Mucosa of rectum (tissue), 2 donors: ENCODE results near the gene LGALS4.
A peak's percentile ranks its signal among the peaks of the same experiment; 100 is the strongest.
"Not testable (repeated sequence)": the region's sequence is repeated elsewhere in the genome, so short reads cannot be mapped to it uniquely, and the experiment has no call there.

ENCODE experiments used
- H3K27ac ChIP-seq, 2 donors: one replicate each; pipeline ENCODE4 v1.7.0; 2013; ENCODE audit warnings: inconsistent platforms in 2 of 2, low read depth in 2 of 2, low read length in 2 of 2
- H3K27me3 ChIP-seq, 2 donors: one replicate each; pipeline ENCODE4 v1.7.0; 2013; ENCODE audit warnings: low read length in 2 of 2; ENCODE audit not compliant: control insufficient read depth in 2 of 2, insufficient read depth in 2 of 2
- H3K36me3 ChIP-seq, 2 donors: one replicate each; pipeline ENCODE4 v1.7.0; 2013; ENCODE audit warnings: low read length in 2 of 2; ENCODE audit not compliant: control insufficient read depth in 2 of 2, insufficient read depth in 2 of 2
- H3K4me1 ChIP-seq, 2 donors: one replicate each; pipeline ENCODE4 v1.7.0; 2013; ENCODE audit warnings: low read length in 2 of 2, mild to moderate bottlenecking in 1 of 2; ENCODE audit not compliant: control insufficient read depth in 2 of 2, insufficient read depth in 2 of 2
- H3K4me3 ChIP-seq, 2 donors: one replicate each; pipeline ENCODE4 v1.7.0; 2013; ENCODE audit warnings: low read length in 2 of 2
- H3K9ac ChIP-seq, 2 donors: one replicate each; pipeline ENCODE4 v1.7.0; 2013; ENCODE audit warnings: low read length in 2 of 2, low read depth in 1 of 2, mild to moderate bottlenecking in 1 of 2
- H3K9me3 ChIP-seq, 2 donors: one replicate each; pipeline ENCODE4 v1.7.0; 2013; ENCODE audit warnings: low read length in 2 of 2; ENCODE audit not compliant: control insufficient read depth in 2 of 2
- donor health status: healthy.
- donor health status: Normal muscosa, but diverticular disease.

Gene LGALS4, protein sequence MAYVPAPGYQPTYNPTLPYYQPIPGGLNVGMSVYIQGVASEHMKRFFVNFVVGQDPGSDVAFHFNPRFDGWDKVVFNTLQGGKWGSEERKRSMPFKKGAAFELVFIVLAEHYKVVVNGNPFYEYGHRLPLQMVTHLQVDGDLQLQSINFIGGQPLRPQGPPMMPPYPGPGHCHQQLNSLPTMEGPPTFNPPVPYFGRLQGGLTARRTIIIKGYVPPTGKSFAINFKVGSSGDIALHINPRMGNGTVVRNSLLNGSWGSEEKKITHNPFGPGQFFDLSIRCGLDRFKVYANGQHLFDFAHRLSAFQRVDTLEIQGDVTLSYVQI

DNA sequence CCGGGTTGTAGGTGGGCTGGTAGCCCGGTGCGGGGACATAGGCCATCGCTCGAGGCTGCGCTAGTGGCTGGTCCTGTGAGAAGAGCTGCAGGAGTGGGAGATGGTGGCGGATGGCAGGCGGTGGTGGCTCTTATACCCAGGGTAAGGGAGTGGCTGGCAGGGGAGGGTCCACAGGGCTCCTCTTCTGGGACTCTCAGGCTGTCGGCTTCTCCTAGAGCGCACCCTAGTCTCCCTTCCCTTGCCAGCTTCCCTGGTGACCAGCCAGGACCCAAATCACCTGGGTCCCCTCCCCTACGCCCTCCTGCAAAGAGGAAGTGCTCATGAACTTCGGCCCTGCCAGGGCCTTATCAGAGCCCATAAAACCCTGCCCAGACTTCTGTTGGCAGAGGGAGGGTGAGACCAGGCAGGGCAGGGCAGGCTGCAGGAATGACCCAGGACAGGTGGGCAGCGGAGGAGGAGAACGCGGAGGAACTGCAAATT lies at the start of gene LGALS4:
Gene LGALS4, minus strand, starts transcription at position 105 of the 480 bp plus-strand sequence. Its CDS starts 59 bp downstream, at position 46.
- peak within 1 kb of the TSS; percentile 97 to 99 for H3K27ac ChIP-seq
- H3K9me3 ChIP-seq, result no peaks in the 10 kb centered on the region
- peaks cover 27 to 37% of the 10 kb centered on the region in 2 donors for H3K36me3 ChIP-seq
- peaks cover 30 to 49% of the 10 kb centered on the region in 2 donors for H3K4me1 ChIP-seq
- peak within 1 kb of the TSS; percentile 93 to 99 for H3K4me3 ChIP-seq
- peak within 1 kb of the TSS; percentile 94 to 100 for H3K9ac ChIP-seq
- no peaks in the 10 kb centered on the region for H3K27me3 ChIP-seq

DNA sequence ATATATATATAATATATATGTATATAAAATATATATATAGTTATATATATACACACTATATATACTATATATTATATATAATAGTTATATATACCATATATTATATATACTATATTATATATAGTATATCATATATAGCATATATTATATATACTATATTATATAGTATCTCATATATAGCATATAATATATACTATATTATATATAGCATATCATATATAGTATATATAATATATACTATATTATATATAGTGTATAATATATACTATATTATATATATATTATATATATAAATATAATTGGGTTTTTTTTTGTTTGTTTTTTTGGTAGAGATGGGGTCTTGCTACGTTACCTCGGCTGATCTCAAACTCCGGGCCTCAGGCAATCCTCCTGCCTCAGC lies 48.6 kb upstream of the LGALS4 start:
- H3K27ac ChIP-seq, result no peak overlapping the region

DNA sequence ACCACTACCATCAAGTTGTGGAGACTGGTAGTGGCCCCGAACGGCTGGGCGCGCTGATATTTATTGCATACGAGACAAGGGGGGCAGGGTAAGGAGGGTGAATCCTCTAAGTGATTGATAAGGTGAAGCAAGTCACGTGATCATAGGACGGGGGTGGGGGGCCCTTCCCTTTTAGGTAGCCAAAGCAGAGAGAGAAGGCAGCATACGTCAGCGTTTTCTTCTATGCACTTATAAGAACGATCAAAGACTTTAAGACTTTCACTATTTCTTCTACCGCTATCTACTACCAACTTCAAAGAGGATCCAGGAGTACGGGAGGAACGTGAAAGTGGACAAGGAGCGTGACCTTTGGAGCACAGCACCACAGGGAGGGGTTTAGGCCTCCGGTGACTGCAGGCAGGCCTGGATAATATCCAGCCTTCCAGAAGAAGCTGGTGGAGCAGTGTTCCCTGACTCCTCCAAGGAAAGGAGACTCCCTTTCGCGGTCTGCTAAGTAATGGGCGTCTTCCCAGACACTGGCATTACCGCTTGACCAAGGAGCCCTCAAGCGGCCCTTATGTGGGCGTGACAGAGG lies 47.0 kb upstream of the LGALS4 start:
- H3K4me3 ChIP-seq, H3K9ac ChIP-seq, H3K27me3 ChIP-seq, H3K36me3 ChIP-seq, H3K9me3 ChIP-seq, H3K27ac ChIP-seq: not testable (repeated sequence)
- peaks cover 18% of the 10 kb centered on the region in 2 donors for H3K4me1 ChIP-seq

More for the DNA sequence above, 48.6 kb upstream of the LGALS4 start:
- Histone ChIP-seq H3K9me3 (no peaks in the 10 kb centered on the region), H3K36me3 (no peaks in the 10 kb centered on the region), H3K4me3 (no peak overlapping the region), H3K9ac (no peak overlapping the region), H3K27me3 (no peaks in the 10 kb centered on the region), H3K4me1 (peaks cover 23 to 25% of the 10 kb centered on the region in 2 donors)

DNA sequence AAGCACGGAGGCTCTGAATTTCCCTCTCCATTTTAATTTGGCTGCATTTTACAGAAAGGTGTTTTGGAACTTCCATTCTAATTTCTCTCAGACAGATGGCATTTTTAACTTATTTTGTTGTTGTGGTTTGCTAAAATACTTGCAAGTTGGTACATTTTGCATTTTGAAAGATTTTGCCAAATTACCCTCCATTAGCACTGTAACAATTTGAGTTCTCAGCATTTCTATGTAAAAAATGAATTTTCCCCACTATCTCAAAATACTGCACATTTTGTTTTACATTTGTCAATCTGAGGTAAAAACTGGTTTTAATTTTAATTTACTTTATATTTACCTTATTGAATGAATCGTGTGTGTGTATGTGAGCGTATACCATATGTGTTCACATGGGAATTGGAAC lies 44.1 kb upstream of the LGALS4 start:
- H3K9ac ChIP-seq, result no peak overlapping the region
- no peaks in the 10 kb centered on the region for H3K36me3 ChIP-seq
- H3K27me3 ChIP-seq, result no peaks in the 10 kb centered on the region
- H3K4me3 ChIP-seq, result no peak overlapping the region
- no peak overlapping the region for H3K27ac ChIP-seq
- peaks cover 5 to 11% of the 10 kb centered on the region in 2 donors for H3K4me1 ChIP-seq
- H3K9me3 ChIP-seq, result no peaks in the 10 kb centered on the region

DNA sequence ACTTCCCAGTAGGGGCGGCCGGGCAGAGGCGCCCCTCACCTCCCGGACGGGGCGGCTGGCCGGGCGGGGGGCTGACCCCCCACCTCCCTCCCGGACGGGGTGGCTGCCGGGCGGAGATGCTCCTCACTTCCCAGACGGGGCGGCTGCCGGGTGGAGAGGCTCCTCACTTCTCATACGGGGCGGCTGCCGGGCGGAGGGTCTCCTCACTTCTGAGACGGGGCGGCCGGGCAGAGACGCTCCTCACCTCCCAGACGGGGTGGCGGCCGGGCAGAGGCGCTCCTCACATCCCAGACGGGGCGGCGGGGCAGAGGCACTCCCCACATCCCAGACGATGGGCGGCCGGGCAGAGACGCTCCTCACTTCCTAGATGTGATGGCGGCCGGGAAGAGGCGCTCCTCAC lies 43.0 kb upstream of the LGALS4 start:
- H3K36me3 ChIP-seq, H3K9me3 ChIP-seq, H3K27me3 ChIP-seq, H3K27ac ChIP-seq, H3K9ac ChIP-seq, H3K4me3 ChIP-seq: not testable (repeated sequence)
- H3K4me1 ChIP-seq, result peaks cover 14 to 16% of the 10 kb centered on the region in 2 donors

DNA sequence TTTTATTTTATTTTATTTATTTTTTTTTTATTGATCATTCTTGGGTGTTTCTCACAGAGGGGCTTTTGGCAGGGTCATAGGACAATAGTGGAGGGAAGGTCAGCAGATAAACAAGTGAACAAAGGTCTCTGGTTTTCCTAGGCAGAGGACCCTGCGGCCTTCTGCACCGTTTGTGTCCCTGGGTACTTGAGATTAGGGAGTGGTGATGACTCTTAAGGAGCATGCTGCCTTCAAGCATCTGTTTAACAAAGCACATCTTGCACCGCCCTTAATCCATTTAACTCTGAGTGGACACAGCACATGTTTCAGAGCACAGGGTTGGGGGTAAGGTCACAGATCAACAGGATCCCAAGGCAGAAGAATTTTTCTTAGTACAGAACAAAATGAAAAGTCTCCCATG lies 42.2 kb upstream of the LGALS4 start:
- not testable (repeated sequence) for H3K4me3 ChIP-seq, H3K36me3 ChIP-seq, H3K9me3 ChIP-seq, H3K27ac ChIP-seq, H3K9ac ChIP-seq, H3K27me3 ChIP-seq
- H3K4me1 ChIP-seq, result peaks cover 15 to 17% of the 10 kb centered on the region in 2 donors

DNA sequence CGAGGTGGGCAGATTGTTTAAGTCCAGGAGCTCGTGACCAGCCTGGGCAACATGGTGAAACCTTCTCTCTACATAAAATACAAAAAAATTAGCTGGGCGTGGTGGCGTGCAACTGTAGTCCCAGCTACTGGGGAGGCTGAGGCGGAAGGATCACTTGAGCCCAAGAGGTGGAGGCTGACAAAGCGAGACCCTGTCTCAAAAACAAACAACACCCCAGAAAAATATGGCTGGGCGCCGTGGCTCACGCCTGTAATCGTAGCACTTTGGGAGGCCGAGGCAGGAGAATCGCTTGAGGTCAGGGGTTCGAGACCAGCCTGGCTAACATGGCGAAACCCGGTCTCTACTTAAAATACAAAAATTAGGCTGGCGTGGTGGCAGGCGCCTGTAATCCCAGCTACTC lies 40.5 kb upstream of the LGALS4 start:
- H3K9ac ChIP-seq, result no peak overlapping the region
- H3K4me3 ChIP-seq, result no peak overlapping the region
- H3K36me3 ChIP-seq, result peaks cover 0 to 3% of the 10 kb centered on the region in 2 donors
- H3K9me3 ChIP-seq, result no peaks in the 10 kb centered on the region
- peak overlapping the region in 1 of 2 donors; percentile 100 for H3K27ac ChIP-seq
- peaks cover 24 to 26% of the 10 kb centered on the region in 2 donors for H3K4me1 ChIP-seq
- H3K27me3 ChIP-seq, result no peaks in the 10 kb centered on the region

DNA sequence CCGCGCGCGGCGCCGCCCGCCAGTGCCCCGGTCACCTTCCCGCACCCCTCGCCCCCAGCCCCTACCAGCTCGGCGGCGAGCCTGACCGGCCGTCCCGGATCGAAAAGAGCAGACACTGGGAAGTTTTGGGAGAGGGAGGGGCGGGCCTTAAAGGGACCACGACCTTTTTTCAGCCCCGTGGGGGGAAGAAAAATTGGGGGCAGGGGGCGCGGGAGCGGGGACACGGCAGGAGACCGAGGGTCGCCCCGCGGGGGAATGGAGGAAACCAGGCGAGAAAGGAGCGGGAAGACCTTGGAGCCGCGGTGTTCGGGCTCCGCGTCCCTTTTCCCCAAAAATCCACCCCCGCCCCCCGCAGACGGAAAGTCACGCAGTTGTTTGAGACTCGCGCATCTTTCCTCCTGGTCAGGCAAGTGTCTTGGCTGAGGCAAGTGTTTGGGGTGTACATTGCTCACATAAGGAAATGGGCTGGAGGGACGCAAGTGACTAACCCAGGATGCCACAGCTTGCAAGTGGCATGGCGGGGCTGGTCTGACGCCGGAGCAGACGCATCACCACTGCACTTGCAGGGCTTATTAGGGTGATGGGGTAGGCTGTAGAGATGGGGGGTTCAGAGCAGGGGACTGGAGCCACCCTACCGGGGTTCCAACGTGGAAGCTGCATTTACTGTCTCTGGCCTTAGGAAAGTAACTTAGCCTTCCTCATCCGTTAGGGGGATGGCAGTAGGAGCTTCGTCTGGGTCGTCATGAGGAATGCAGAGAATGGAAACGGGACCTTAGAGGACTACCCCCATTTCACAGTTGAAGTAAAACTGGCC lies 39.7 kb upstream of the LGALS4 start:
- Histone ChIP-seq H3K27ac (peak overlapping the region; percentile 98 to 100), H3K9me3 (no peaks in the 10 kb centered on the region), H3K27me3 (no peaks in the 10 kb centered on the region), H3K36me3 (peaks cover 1 to 7% of the 10 kb centered on the region in 2 donors), H3K4me1 (peaks cover 26 to 32% of the 10 kb centered on the region in 2 donors), H3K9ac (peak overlapping the region; percentile 86 to 91), H3K4me3 (peak overlapping the region; percentile 73 to 88)

DNA sequence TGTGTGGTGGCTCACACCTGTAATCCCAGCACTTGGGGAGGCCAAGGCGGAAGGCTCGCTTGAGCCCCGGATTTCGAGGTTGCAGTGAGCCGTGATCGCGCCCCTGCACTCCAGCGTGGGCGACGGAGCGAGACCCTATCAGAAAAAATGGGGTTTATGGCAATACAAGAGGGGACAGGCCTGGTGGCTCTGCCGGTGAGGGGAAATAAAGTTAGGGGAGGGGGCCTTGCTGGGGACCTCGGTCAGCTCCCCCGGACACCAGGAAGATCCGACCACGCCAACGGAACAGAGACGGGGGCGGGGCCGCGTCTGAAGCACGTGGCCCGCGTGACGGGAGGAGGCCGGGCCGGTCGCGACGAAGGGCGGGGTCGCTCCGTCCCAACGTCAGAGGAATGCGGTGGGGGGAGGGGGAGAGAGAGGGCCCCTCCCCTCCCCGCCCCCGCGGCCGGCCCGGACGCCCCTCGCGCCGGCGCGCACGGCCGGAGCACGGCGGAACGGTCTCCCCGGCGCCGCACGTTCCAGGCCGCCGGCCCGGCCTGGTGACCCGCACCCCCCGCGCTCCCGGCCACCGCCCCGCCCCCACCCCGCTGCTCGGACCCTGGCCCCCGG lies 39.0 kb upstream of the LGALS4 start:
- no peaks in the 10 kb centered on the region for H3K27me3 ChIP-seq
- peaks cover 30 to 37% of the 10 kb centered on the region in 2 donors for H3K4me1 ChIP-seq
- no peaks in the 10 kb centered on the region for H3K9me3 ChIP-seq
- peaks cover 9 to 14% of the 10 kb centered on the region in 2 donors for H3K36me3 ChIP-seq
- H3K27ac ChIP-seq, result peak overlapping the region; percentile 98 to 100
- peak overlapping the region; percentile 73 to 88 for H3K4me3 ChIP-seq
- peak overlapping the region; percentile 86 to 96 for H3K9ac ChIP-seq
